ENCODE measurements around the gene CCL26. TPM values are rescaled to one million over a fixed set of nuclear protein-coding genes. Genes with fewer than 3 reads are reported as not detected.
"Not testable (repeated sequence)": the region's sequence is repeated elsewhere in the genome, so short reads cannot be mapped to it uniquely, and the experiment has no call there.

Gene CCL26
- total and polyA plus RNA-seq, 2 experiments from 2014 or later: 3.0 to 18.4 TPM

DNA sequence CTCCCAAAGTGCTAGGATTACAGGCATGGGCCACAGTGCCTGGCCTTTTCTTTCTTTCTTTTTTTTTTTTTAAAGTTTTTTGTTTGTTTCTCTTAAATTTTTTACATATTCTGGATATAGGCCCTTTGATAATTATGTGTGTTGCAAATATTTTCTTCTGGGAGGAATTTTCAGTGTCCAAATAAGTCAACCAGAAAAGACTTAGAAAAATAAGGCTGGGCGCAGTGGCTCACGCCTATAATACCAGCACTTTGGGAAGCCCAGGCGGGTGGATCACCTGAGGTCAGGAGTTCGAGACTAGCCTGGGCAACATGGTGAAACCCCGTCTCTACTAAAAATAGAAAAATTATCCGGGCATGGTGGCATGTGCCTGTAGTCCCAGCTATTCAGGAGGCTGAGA lies 44.7 kb downstream of the CCL26 start:
- H3K79me2 ChIP-seq (replicated peaks; ENCODE audit: insufficient read depth); H3K27ac Mint-ChIP-seq; H3K27ac ChIP-seq (ENCODE audit: low read depth); ATAC-seq; H3K9me3 Mint-ChIP-seq; H3K9me2 ChIP-seq (ENCODE audit: insufficient read depth); H3K27me3 ChIP-seq (ENCODE audit: insufficient read depth); DNase-seq (ENCODE audit: low spot score); H3K36me3 ChIP-seq (ENCODE audit: insufficient read depth); H2AFZ ChIP-seq; H4K20me1 ChIP-seq (replicated peaks; ENCODE audit: insufficient read depth); H3F3A ChIP-seq (replicated peaks; ENCODE audit: low read depth); H3K36me3 Mint-ChIP-seq (ENCODE audit: low read depth); H3K4me3 ChIP-seq; H3K4me3 Mint-ChIP-seq; H3K27me3 Mint-ChIP-seq (ENCODE audit: insufficient read depth, low read depth, poor library complexity); H3K4me2 ChIP-seq: not testable (repeated sequence)
- peaks cover 19% of the 10 kb centered on the region for H3K4me1 ChIP-seq (ENCODE audit: insufficient read depth)
- peaks cover 21% of the 10 kb centered on the region for H3K4me1 Mint-ChIP-seq

DNA sequence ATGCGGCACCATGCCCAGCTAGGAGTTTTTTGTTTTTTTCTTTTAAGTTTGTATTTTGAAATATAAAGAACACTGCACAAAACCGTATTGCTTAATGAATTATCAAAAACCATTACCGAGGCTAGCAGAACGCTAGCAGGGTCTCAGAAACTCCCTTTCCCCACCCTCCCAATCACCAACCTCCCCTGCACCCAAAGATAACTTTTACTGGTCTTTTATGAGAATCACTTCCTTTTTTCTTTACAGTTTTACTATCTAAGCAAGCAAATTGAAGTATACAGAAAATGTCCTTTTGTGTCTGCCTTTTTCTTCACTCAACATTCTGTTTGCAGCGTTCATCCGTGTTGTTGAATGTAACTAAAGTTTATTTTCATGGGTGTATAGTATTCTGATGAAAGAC lies 46.7 kb downstream of the CCL26 start:
- Mint-ChIP-seq H3K9me3 (no peaks in the 10 kb centered on the region), H3K4me3 (no peak overlapping the region), H3K27ac (no peak overlapping the region), H3K36me3 (ENCODE audit: low read depth) (no peaks in the 10 kb centered on the region), H3K27me3 (ENCODE audit: insufficient read depth, low read depth, poor library complexity) (peaks cover 1% of the 10 kb centered on the region), H3K4me1 (peaks cover 16% of the 10 kb centered on the region)
- ATAC-seq (no peak), DNase-seq (ENCODE audit: low spot score) (no peak)
- Histone ChIP-seq H3K27ac (ENCODE audit: low read depth) (no peak overlapping the region), H3K4me2 (no peak overlapping the region), H3F3A (replicated peaks; ENCODE audit: low read depth) (no peaks in the 10 kb centered on the region), H3K4me1 (ENCODE audit: insufficient read depth) (peaks cover 15% of the 10 kb centered on the region), H3K4me3 (no peak overlapping the region), H3K79me2 (replicated peaks; ENCODE audit: insufficient read depth) (no peaks in the 10 kb centered on the region), H2AFZ (no peak overlapping the region), H3K27me3 (ENCODE audit: insufficient read depth) (no peaks in the 10 kb centered on the region), H4K20me1 (replicated peaks; ENCODE audit: insufficient read depth) (no peaks in the 10 kb centered on the region), H3K9me2 (ENCODE audit: insufficient read depth) (no peaks in the 10 kb centered on the region), H3K36me3 (ENCODE audit: insufficient read depth) (no peaks in the 10 kb centered on the region)
- TF ChIP-seq, protein P1, sequence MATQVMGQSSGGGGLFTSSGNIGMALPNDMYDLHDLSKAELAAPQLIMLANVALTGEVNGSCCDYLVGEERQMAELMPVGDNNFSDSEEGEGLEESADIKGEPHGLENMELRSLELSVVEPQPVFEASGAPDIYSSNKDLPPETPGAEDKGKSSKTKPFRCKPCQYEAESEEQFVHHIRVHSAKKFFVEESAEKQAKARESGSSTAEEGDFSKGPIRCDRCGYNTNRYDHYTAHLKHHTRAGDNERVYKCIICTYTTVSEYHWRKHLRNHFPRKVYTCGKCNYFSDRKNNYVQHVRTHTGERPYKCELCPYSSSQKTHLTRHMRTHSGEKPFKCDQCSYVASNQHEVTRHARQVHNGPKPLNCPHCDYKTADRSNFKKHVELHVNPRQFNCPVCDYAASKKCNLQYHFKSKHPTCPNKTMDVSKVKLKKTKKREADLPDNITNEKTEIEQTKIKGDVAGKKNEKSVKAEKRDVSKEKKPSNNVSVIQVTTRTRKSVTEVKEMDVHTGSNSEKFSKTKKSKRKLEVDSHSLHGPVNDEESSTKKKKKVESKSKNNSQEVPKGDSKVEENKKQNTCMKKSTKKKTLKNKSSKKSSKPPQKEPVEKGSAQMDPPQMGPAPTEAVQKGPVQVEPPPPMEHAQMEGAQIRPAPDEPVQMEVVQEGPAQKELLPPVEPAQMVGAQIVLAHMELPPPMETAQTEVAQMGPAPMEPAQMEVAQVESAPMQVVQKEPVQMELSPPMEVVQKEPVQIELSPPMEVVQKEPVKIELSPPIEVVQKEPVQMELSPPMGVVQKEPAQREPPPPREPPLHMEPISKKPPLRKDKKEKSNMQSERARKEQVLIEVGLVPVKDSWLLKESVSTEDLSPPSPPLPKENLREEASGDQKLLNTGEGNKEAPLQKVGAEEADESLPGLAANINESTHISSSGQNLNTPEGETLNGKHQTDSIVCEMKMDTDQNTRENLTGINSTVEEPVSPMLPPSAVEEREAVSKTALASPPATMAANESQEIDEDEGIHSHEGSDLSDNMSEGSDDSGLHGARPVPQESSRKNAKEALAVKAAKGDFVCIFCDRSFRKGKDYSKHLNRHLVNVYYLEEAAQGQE (IDR thresholded peaks at IDR 0.05; ENCODE audit: unreplicated experiment): no peak
- TF ChIP-seq CREB1 (CRISPR knock-in tag; IDR thresholded peaks at IDR 0.05; ENCODE audit: low read depth) (no peak), STAT1 (IDR thresholded peaks at IDR 0.05; ENCODE audit: unreplicated experiment) (no peak), EZH2phosphoT487 (IDR thresholded peaks at IDR 0.05; ENCODE audit: unreplicated experiment) (no peak), ZNF114 (CRISPR knock-in tag; IDR thresholded peaks at IDR 0.05) (no peak), JUNB (IDR thresholded peaks at IDR 0.05; ENCODE audit: unreplicated experiment) (no peak), POLR2AphosphoS5 (IDR thresholded peaks at IDR 0.05; ENCODE audit: low read depth) (no peak), NANOG (IDR thresholded peaks at IDR 0.05; ENCODE audit: borderline replicate concordance) (no peak)
- TF ChIP-seq, protein P2, sequence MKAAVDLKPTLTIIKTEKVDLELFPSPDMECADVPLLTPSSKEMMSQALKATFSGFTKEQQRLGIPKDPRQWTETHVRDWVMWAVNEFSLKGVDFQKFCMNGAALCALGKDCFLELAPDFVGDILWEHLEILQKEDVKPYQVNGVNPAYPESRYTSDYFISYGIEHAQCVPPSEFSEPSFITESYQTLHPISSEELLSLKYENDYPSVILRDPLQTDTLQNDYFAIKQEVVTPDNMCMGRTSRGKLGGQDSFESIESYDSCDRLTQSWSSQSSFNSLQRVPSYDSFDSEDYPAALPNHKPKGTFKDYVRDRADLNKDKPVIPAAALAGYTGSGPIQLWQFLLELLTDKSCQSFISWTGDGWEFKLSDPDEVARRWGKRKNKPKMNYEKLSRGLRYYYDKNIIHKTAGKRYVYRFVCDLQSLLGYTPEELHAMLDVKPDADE (IDR thresholded peaks at IDR 0.05): no peak
- TF ChIP-seq, protein P3, sequence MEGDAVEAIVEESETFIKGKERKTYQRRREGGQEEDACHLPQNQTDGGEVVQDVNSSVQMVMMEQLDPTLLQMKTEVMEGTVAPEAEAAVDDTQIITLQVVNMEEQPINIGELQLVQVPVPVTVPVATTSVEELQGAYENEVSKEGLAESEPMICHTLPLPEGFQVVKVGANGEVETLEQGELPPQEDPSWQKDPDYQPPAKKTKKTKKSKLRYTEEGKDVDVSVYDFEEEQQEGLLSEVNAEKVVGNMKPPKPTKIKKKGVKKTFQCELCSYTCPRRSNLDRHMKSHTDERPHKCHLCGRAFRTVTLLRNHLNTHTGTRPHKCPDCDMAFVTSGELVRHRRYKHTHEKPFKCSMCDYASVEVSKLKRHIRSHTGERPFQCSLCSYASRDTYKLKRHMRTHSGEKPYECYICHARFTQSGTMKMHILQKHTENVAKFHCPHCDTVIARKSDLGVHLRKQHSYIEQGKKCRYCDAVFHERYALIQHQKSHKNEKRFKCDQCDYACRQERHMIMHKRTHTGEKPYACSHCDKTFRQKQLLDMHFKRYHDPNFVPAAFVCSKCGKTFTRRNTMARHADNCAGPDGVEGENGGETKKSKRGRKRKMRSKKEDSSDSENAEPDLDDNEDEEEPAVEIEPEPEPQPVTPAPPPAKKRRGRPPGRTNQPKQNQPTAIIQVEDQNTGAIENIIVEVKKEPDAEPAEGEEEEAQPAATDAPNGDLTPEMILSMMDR (conservative IDR thresholded peaks at IDR 0.05; ENCODE audit: low read depth in 2 of 2): no peak
- TF ChIP-seq, protein P4, sequence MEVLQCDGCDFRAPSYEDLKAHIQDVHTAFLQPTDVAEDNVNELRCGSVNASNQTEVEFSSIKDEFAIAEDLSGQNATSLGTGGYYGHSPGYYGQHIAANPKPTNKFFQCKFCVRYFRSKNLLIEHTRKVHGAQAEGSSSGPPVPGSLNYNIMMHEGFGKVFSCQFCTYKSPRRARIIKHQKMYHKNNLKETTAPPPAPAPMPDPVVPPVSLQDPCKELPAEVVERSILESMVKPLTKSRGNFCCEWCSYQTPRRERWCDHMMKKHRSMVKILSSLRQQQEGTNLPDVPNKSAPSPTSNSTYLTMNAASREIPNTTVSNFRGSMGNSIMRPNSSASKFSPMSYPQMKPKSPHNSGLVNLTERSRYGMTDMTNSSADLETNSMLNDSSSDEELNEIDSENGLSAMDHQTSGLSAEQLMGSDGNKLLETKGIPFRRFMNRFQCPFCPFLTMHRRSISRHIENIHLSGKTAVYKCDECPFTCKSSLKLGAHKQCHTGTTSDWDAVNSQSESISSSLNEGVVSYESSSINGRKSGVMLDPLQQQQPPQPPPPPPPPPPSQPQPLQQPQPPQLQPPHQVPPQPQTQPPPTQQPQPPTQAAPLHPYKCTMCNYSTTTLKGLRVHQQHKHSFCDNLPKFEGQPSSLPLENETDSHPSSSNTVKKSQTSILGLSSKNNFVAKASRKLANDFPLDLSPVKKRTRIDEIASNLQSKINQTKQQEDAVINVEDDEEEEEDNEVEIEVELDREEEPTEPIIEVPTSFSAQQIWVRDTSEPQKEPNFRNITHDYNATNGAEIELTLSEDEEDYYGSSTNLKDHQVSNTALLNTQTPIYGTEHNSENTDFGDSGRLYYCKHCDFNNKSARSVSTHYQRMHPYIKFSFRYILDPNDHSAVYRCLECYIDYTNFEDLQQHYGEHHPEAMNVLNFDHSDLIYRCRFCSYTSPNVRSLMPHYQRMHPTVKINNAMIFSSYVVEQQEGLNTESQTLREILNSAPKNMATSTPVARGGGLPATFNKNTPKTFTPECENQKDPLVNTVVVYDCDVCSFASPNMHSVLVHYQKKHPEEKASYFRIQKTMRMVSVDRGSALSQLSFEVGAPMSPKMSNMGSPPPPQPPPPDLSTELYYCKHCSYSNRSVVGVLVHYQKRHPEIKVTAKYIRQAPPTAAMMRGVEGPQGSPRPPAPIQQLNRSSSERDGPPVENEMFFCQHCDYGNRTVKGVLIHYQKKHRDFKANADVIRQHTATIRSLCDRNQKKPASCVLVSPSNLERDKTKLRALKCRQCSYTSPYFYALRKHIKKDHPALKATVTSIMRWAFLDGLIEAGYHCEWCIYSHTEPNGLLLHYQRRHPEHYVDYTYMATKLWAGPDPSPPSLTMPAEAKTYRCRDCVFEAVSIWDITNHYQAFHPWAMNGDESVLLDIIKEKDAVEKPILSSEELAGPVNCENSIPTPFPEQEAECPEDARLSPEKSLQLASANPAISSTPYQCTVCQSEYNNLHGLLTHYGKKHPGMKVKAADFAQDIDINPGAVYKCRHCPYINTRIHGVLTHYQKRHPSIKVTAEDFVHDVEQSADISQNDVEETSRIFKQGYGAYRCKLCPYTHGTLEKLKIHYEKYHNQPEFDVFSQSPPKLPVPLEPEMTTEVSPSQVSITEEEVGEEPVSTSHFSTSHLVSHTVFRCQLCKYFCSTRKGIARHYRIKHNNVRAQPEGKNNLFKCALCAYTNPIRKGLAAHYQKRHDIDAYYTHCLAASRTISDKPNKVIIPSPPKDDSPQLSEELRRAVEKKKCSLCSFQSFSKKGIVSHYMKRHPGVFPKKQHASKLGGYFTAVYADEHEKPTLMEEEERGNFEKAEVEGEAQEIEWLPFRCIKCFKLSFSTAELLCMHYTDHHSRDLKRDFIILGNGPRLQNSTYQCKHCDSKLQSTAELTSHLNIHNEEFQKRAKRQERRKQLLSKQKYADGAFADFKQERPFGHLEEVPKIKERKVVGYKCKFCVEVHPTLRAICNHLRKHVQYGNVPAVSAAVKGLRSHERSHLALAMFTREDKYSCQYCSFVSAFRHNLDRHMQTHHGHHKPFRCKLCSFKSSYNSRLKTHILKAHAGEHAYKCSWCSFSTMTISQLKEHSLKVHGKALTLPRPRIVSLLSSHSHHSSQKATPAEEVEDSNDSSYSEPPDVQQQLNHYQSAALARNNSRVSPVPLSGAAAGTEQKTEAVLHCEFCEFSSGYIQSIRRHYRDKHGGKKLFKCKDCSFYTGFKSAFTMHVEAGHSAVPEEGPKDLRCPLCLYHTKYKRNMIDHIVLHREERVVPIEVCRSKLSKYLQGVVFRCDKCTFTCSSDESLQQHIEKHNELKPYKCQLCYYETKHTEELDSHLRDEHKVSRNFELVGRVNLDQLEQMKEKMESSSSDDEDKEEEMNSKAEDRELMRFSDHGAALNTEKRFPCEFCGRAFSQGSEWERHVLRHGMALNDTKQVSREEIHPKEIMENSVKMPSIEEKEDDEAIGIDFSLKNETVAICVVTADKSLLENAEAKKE (CRISPR knock-in tag; IDR thresholded peaks at IDR 0.05): no peak

Data from GM23338 (cell line).